Measurements from ENCODE around the gene ZC3H11A.
A peak's percentile ranks its signal among the peaks of the same experiment; 100 is the strongest.
"Not testable (repeated sequence)": the region's sequence is repeated elsewhere in the genome, so short reads cannot be mapped to it uniquely, and the experiment has no call there.

Gene ZC3H11A

GRCh38 chr1:203795441-203796235 is at the start of gene ZC3H11A, which contains the start of gene ZBED6:
TSS of gene ZC3H11A (plus strand) at chr1:203795623. CDS start at chr1:203817071, 21,448 bp downstream.
TSS of gene ZBED6 (plus strand) at chr1:203795623. CDS start at chr1:203797523, 1,900 bp downstream.
- DNase-seq: peak; percentile 99

- DNase-seq: no peak
These were observed 49.1 kb upstream of the ZC3H11A start for GRCh38 chr1:203746281-203746680.

- no peak for DNase-seq
These were observed 44.4 kb upstream of the ZC3H11A start for GRCh38 chr1:203751051-203751450.

GRCh38 chr1:203751618-203752361 is 43.6 kb upstream of the ZC3H11A start:
- DNase-seq: not testable (repeated sequence)

- DNase-seq: no peak
These were observed 41.0 kb upstream of the ZC3H11A start for GRCh38 chr1:203754455-203754864.

- no peak for DNase-seq
These were observed 39.4 kb upstream of the ZC3H11A start for GRCh38 chr1:203756036-203756435.

GRCh38 chr1:203758749-203759148 is 36.7 kb upstream of the ZC3H11A start:
- not testable (repeated sequence) for DNase-seq

GRCh38 chr1:203760506-203760905 is 34.9 kb upstream of the ZC3H11A start:
- DNase-seq: no peak

GRCh38 chr1:203761958-203762357 is 33.5 kb upstream of the ZC3H11A start:
- not testable (repeated sequence) for DNase-seq

- no peak for DNase-seq
These were observed 31.9 kb upstream of the ZC3H11A start for GRCh38 chr1:203763505-203763904.

- no peak for DNase-seq
These were observed 31.1 kb upstream of the ZC3H11A start for GRCh38 chr1:203764105-203765028.

GRCh38 chr1:203765029-203765837 is 30.2 kb upstream of the ZC3H11A start, which contains the start of gene LAX1:
TSS of gene LAX1 (plus strand) at chr1:203765183. CDS start at chr1:203765566, 383 bp downstream.
- DNase-seq: no peak

- no peak for DNase-seq
These were observed 27.2 kb upstream of the ZC3H11A start for GRCh38 chr1:203768256-203768655.

GRCh38 chr1:203769505-203770343 is 25.7 kb upstream of the ZC3H11A start:
- DNase-seq: peak; percentile 75

- no peak for DNase-seq
These were observed 23.5 kb upstream of the ZC3H11A start for GRCh38 chr1:203771901-203772301.

- DNase-seq: no peak
These were observed 22.6 kb upstream of the ZC3H11A start for GRCh38 chr1:203772836-203773235.

GRCh38 chr1:203776636-203777035 is 18.8 kb upstream of the ZC3H11A start:
- DNase-seq: no peak

- no peak for DNase-seq
These were observed 17.8 kb upstream of the ZC3H11A start for GRCh38 chr1:203777596-203777995.

- DNase-seq: no peak
These were observed 17.3 kb upstream of the ZC3H11A start for GRCh38 chr1:203778146-203778545.

GRCh38 chr1:203778789-203779188 is 16.6 kb upstream of the ZC3H11A start:
- no peak for DNase-seq

GRCh38 chr1:203781962-203782361 is 13.5 kb upstream of the ZC3H11A start:
- no peak for DNase-seq

All from DMS153 (cell line).